Body of pancreas (tissue), 4 donors: Measurements from ENCODE around the gene CSKMT. TPM values are rescaled to one million over a fixed set of nuclear protein-coding genes. Genes with fewer than 3 reads are reported as not detected.

Experiments
- ATAC-seq: fragments of 150-250 bp; one replicate; pipeline ENCODE4 v1.9.1; 2016
- DNase-seq, 4 donors: peaks; one replicate each; pipeline ENCODE4 v3.0.0-alpha.2; 2019
- H3K27ac ChIP-seq, 4 donors: fragments of 200-600 bp; sonication (generic); 1 replicate in 3 of 4; 2 replicates in 1 of 4; pipeline versions ENCODE4 v1.5.1 to v1.6.1; 2016 to 2019; ENCODE audit warnings: mild to moderate bottlenecking in 1 of 4, mixed read lengths in 1 of 4, moderate library complexity in 1 of 4
- H3K27me3 ChIP-seq, 2 donors: fragments of 200-600 bp; sonication (generic); one replicate each; pipeline ENCODE4 v1.6.0; 2016; ENCODE audit warnings: mild to moderate bottlenecking in 1 of 2
- H3K36me3 ChIP-seq, 2 donors: fragments of 200-600 bp; sonication (generic); replicated peaks in 1 of 2; 2 replicates each; pipeline ENCODE4 v1.5.1; 2016; ENCODE audit warnings: low read depth in 2 of 2; ENCODE audit not compliant: insufficient read depth in 1 of 2
- H3K4me1 ChIP-seq: fragments of 200-600 bp; sonication (generic); one replicate; pipeline ENCODE4 v1.6.0; 2016
- H3K4me3 ChIP-seq, 2 donors: fragments of 200-600 bp; sonication (generic); 1 replicate in 1 of 2; 2 replicates in 1 of 2; pipeline ENCODE4 v1.5.1; 2016 to 2019
- H3K9me3 ChIP-seq, 3 donors: fragments of 200-600 bp; sonication (generic); 1 replicate in 2 of 3; 2 replicates in 1 of 3; pipeline ENCODE4 v1.5.1; 2016
- POLR2A ChIP-seq, 3 donors: fragments of 450-650 bp; IDR thresholded peaks; one replicate each; pipeline ENCODE4 v1.6.1; 2016; ENCODE audit warnings: antibody characterized with exemption in 3 of 3, mild to moderate bottlenecking in 2 of 3
- WGBS, 2 donors: methylation state at CpG; one replicate each; pipeline ENCODE4 v1.1.5; 2017; 5-methylcytosine and 5-hydroxymethylcytosine counted together
- intact Hi-C: fragments of 100-400 bp; cut with DNase I; formaldehyde crosslinking; loops from one replicate; pipeline ENCODE4 v1.15.1; 2023
- total RNA-seq, 2 donors: library from RNA; depleted of rRNA; stranded (reverse); fragments of >200 nt; gene quantifications; one replicate each; pipeline ENCODE4 v1.1.0, GENCODE V29; 2016
- TF ChIP-seq, protein P1 (sequence below), 7 experiments: fragments of 450-650 bp in 4 of 7; fragments of 200-600 bp in 3 of 7; sonication (generic) in 3 of 7; IDR thresholded peaks; one replicate each; pipeline ENCODE4 v1.5.1; 2016 to 2019; ENCODE audit warnings: antibody characterized with exemption in 7 of 7

The CSKMT gene
- total RNA-seq, 2 donors from 2014 or later, result 5.4 to 110 TPM

DNA sequence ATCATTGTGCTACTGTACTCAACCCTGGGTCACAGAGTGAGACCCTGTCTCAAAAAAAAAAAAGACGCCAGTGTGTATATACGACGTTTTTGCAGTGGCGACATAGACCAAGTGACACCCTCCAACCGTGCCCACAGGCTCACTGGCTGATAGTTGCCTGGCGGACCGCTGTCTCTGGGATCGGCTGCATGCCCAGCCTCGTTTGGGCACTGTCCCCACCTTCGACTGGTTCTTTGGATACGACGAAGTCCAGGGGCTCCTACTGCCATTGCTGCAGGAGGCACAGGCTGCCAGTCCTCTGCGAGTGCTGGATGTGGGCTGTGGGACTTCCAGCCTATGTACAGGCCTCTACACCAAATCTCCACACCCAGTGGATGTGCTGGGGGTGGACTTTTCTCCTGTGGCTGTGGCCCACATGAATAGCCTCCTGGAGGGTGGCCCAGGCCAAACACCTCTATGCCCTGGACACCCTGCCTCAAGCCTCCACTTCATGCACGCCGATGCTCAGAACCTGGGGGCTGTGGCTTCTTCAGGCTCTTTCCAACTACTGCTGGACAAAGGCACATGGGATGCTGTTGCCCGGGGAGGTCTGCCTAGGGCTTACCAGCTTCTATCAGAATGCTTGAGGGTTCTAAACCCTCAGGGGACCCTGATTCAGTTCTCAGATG lies 1.3 kb downstream of the CSKMT start:
- H3K36me3 ChIP-seq, result peaks cover 0 to 2% of the 10 kb centered on the region in 2 donors
- intact Hi-C loops, result no loop called here
- H3K9me3 ChIP-seq, result no peaks in the 10 kb centered on the region
- ATAC-seq, result no peak
- TF ChIP-seq POLR2A (IDR thresholded peaks at IDR 0.05), result no peak
- TF ChIP-seq, protein P1, sequence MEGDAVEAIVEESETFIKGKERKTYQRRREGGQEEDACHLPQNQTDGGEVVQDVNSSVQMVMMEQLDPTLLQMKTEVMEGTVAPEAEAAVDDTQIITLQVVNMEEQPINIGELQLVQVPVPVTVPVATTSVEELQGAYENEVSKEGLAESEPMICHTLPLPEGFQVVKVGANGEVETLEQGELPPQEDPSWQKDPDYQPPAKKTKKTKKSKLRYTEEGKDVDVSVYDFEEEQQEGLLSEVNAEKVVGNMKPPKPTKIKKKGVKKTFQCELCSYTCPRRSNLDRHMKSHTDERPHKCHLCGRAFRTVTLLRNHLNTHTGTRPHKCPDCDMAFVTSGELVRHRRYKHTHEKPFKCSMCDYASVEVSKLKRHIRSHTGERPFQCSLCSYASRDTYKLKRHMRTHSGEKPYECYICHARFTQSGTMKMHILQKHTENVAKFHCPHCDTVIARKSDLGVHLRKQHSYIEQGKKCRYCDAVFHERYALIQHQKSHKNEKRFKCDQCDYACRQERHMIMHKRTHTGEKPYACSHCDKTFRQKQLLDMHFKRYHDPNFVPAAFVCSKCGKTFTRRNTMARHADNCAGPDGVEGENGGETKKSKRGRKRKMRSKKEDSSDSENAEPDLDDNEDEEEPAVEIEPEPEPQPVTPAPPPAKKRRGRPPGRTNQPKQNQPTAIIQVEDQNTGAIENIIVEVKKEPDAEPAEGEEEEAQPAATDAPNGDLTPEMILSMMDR (IDR thresholded peaks at IDR 0.05), result no peak
- WGBS, 2 donors, result 43 to 50% methylated on average over 6 to 16 of the region's 16 CpGs
- H3K4me1 ChIP-seq, result peaks cover 56% of the 10 kb centered on the region
- H3K27me3 ChIP-seq, result no peaks in the 10 kb centered on the region
- peak in 1 of 4 donors; percentile 14 for DNase-seq
- H3K4me3 ChIP-seq, result peak overlapping the region in 1 of 2 donors; percentile 82
- H3K27ac ChIP-seq, result peak overlapping the region in 3 of 4 donors; percentile 81 to 94 (median 87)

DNA sequence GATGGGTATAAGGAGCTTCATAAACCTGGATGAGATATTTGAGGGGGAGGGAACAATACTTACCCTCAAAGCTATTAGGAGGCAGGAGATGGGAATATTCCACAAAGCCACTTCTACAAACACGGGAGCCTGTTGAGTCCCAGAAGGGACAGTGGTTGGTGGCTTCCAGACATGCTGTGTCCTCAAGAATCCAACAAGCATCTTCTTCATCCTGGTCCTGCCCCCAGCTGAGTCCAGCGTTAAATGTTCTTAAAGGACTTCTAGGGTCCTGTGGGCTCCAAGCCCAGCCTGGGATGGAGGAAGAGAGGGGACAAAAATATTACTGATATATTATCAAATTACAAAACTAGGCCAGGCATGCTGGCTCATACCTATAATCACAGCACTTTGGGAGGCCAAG lies 2.3 kb downstream of the CSKMT start:
- whole genome bisulfite sequencing, 2 donors, result 72 to 87% methylated on average over 2 of the region's 2 CpGs
- Histone ChIP-seq H3K27ac (peak overlapping the region in 2 of 4 donors; percentile 6 to 96), H3K4me1 (peaks cover 59% of the 10 kb centered on the region), H3K27me3 (no peaks in the 10 kb centered on the region), H3K4me3 (no peak overlapping the region), H3K36me3 (peaks cover 0 to 2% of the 10 kb centered on the region in 2 donors), H3K9me3 (no peaks in the 10 kb centered on the region)
- intact Hi-C loops, result no loop called here
- no peak for ATAC-seq
- DNase-seq, result no peak
- TF ChIP-seq POLR2A (IDR thresholded peaks at IDR 0.05), result no peak
- TF ChIP-seq, protein P1 (IDR thresholded peaks at IDR 0.05), result no peak

DNA sequence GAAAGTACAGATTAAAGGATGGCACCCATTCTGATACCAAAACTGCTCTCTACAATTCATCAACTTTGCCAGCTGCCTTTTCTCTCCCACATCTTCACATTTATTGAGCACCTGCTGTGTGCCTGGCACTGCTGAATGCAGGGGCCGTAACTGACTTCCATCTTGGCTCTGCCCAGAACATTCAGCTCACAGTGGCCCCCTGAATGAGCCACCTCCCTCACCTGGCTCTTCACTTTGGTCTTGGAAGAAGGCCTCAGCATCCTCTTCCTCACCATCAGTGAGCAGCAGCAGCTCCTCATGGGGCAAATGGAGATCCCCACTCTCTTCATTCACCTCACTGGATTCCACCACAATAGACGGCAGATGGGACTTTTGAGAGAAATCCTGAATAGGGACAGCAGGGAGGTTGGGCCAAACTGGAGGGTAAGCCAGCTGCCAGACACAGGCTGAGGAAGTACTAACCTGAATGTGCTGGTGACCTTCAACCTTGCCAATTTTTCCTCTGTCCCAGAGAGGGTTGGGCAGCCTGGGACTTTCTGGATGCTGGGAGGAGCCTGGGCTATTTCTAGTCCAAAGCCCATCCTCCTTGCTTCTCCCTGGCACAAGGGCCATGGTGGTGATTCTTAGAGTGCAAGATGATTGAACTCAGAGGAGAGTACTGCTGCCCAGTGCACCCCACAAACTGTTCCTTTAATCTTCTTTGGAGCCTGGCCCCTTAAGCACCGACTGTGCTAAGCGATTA lies 4.5 kb downstream of the CSKMT start:
- no peaks in the 10 kb centered on the region for H3K36me3 ChIP-seq
- peak; percentile 65 to 83 (median 79) for DNase-seq
- peak; percentile 20 for ATAC-seq
- H3K4me1 ChIP-seq, result peaks cover 68% of the 10 kb centered on the region
- no peak for TF ChIP-seq POLR2A (IDR thresholded peaks at IDR 0.05)
- TF ChIP-seq, protein P1 (IDR thresholded peaks at IDR 0.05), result no peak
- peak overlapping the region; percentile 39 to 96 (median 63) for H3K27ac ChIP-seq
- 31 to 49% methylated on average over 4 of the region's 4 CpGs for WGBS, 2 donors
- H3K9me3 ChIP-seq, result no peaks in the 10 kb centered on the region
- no peak overlapping the region for H3K4me3 ChIP-seq
- no peaks in the 10 kb centered on the region for H3K27me3 ChIP-seq
- intact Hi-C loops, result no loop called here

DNA sequence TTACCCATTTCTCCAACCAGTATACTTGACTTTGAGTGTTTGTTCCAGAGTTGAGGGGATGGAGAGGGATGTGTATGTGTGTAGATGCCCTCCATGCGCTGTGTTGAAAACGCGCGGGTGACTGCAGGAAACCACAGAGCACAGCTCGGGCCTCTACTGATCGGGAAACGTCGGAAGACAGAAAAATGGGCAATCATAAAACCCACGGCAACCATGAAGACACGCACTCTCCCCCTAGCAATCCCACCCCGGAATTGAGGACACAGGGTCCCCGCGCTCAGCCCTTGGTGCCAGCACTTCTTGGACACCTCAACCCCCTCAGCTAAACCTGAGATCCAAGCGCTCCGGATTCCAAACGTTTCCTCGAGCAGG lies 6.1 kb downstream of the CSKMT start:
- Histone ChIP-seq H3K9me3 (no peaks in the 10 kb centered on the region), H3K27me3 (no peaks in the 10 kb centered on the region), H3K27ac (peak overlapping the region; percentile 76 to 96 (median 90)), H3K36me3 (peaks cover 0 to 3% of the 10 kb centered on the region in 2 donors), H3K4me1 (peaks cover 65% of the 10 kb centered on the region), H3K4me3 (peak overlapping the region; percentile 57 to 80)
- TF ChIP-seq, protein P1 (IDR thresholded peaks at IDR 0.05), result no peak
- TF ChIP-seq POLR2A (IDR thresholded peaks at IDR 0.05), result no peak
- ATAC-seq, result peak; percentile 27
- intact Hi-C loops, result no loop called here
- WGBS, 2 donors, result 0 to 2% methylated on average over 13 to 17 of the region's 17 CpGs
- no peak for DNase-seq
